Osteocyte (in vitro differentiated cells): Measurements from ENCODE around the gene ZSCAN10. TPM values are rescaled to one million over a fixed set of nuclear protein-coding genes. Genes with fewer than 3 reads are reported as not detected.
"Not testable (repeated sequence)": the region's sequence is repeated elsewhere in the genome, so short reads cannot be mapped to it uniquely, and the experiment has no call there.

Experiments used
- DNase-seq: peaks from one replicate; pipeline ENCODE4 v3.0.0; 2021; ENCODE audit warnings: mixed read lengths; ENCODE audit not compliant: unreplicated experiment; ENCODE audit errors: extremely low spot score
- H3K27ac Mint-ChIP-seq: one replicate; pipeline ENCODE4 v1.8.0; 2021; ENCODE audit warnings: mild to moderate bottlenecking, mixed read lengths; ENCODE audit not compliant: unreplicated experiment
- H3K27me3 Mint-ChIP-seq: one replicate; pipeline ENCODE4 v1.8.0; 2021; ENCODE audit warnings: mixed read lengths; ENCODE audit not compliant: unreplicated experiment
- H3K36me3 Mint-ChIP-seq: one replicate; pipeline ENCODE4 v1.8.0; 2021; ENCODE audit warnings: mixed read lengths; ENCODE audit not compliant: unreplicated experiment
- H3K4me1 Mint-ChIP-seq: one replicate; pipeline ENCODE4 v1.8.0; 2021; ENCODE audit warnings: mixed read lengths; ENCODE audit not compliant: unreplicated experiment
- H3K4me3 Mint-ChIP-seq: one replicate; pipeline ENCODE4 v1.8.0; 2021; ENCODE audit warnings: mild to moderate bottlenecking, moderate library complexity, mixed read lengths; ENCODE audit not compliant: unreplicated experiment
- H3K9me3 Mint-ChIP-seq: one replicate; pipeline ENCODE4 v1.8.0; 2021; ENCODE audit warnings: mixed read lengths; ENCODE audit not compliant: unreplicated experiment
- total RNA-seq: library from RNA; stranded (reverse); gene quantifications from 2 replicates; pipeline ENCODE4 v1.2.1, GENCODE V29; 2021
- TF ChIP-seq, protein P1 (sequence below): fragments of 200-600 bp; sonication (generic); IDR thresholded peaks from 2 replicates; pipeline ENCODE4 v1.5.0; 2021; ENCODE audit warnings: antibody characterized with exemption, mild to moderate bottlenecking, moderate library complexity

ZSCAN10 gene
- total RNA-seq, 1 donor from 2014 or later = not detected

- DNase-seq = no peak
- Mint-ChIP-seq H3K27ac (no peak overlapping the region), H3K36me3 (peaks cover 2% of the 10 kb centered on the region), H3K27me3 (peaks cover 60% of the 10 kb centered on the region), H3K9me3 (no peaks in the 10 kb centered on the region), H3K4me3 (no peak overlapping the region), H3K4me1 (no peaks in the 10 kb centered on the region)
- TF ChIP-seq, protein P1, sequence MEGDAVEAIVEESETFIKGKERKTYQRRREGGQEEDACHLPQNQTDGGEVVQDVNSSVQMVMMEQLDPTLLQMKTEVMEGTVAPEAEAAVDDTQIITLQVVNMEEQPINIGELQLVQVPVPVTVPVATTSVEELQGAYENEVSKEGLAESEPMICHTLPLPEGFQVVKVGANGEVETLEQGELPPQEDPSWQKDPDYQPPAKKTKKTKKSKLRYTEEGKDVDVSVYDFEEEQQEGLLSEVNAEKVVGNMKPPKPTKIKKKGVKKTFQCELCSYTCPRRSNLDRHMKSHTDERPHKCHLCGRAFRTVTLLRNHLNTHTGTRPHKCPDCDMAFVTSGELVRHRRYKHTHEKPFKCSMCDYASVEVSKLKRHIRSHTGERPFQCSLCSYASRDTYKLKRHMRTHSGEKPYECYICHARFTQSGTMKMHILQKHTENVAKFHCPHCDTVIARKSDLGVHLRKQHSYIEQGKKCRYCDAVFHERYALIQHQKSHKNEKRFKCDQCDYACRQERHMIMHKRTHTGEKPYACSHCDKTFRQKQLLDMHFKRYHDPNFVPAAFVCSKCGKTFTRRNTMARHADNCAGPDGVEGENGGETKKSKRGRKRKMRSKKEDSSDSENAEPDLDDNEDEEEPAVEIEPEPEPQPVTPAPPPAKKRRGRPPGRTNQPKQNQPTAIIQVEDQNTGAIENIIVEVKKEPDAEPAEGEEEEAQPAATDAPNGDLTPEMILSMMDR = no peak
These were observed 24.1 kb downstream of the ZSCAN10 start for GRCh38 chr16:3074860-3075522.

DNA sequence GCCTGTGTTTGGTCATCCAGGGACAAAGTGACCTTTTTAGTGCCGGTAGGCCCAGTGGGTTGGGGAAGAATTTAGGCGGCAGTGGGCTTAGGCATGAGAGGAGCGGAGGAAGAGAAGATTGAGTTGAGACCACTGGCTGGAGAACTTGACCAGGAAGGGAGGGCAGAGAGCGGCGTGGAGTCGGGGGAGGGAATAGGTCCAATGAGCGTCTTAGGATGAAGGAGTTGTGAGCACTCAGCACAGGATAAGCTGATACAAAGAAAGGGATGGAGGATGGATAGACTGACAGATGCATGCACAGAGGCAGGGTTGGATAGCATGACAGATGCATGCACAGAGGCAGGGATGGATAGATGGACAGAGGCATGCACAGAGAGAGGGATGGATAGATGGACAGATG is 25.6 kb downstream of the ZSCAN10 start:
- peaks cover 2% of the 10 kb centered on the region for H3K36me3 Mint-ChIP-seq
- H3K9me3 Mint-ChIP-seq = no peaks in the 10 kb centered on the region
- H3K4me3 Mint-ChIP-seq = no peak overlapping the region
- DNase-seq = no peak
- H3K27me3 Mint-ChIP-seq = peaks cover 47% of the 10 kb centered on the region
- H3K27ac Mint-ChIP-seq = no peak overlapping the region
- TF ChIP-seq, protein P1 = no peak
- no peaks in the 10 kb centered on the region for H3K4me1 Mint-ChIP-seq

DNA sequence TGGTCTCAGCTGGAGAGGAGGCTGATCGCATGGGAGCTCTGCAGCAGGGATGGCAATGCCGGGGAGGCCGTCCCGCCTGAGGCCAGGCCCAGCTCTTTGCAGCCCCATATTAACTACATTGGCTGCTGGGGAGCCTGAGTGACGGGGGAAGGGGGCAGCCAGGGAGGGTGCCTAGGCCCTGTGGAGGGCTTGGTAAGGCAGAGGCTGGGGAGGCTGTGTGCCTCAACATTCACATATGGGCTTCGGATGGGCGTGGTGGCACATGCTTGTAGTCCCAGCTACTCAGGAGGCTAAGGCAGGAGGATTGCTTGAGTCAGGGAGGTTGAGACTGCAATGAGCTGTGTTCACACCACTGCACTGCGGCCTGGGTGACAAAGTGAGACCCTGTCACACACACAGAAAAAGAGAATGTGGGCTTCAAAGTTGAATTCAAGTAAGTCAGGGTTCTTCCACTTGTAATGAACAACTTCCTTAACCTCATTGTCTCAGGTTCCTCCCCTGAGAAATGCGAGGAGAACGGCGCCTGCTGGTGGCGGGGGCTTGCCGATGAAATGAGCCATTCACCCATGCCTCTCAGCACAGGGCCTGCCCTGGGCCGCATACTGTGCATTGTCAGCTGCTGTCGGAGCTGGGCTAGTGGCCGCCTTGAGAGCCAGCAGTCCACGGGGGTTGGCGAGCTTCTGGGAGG is 26.4 kb downstream of the ZSCAN10 start:
- not testable (repeated sequence) for H3K9me3 Mint-ChIP-seq, H3K4me3 Mint-ChIP-seq, H3K27ac Mint-ChIP-seq, DNase-seq, H3K36me3 Mint-ChIP-seq, H3K4me1 Mint-ChIP-seq
- H3K27me3 Mint-ChIP-seq = peaks cover 41% of the 10 kb centered on the region

- H3K4me3 Mint-ChIP-seq, H3K4me1 Mint-ChIP-seq, DNase-seq, H3K27ac Mint-ChIP-seq, H3K9me3 Mint-ChIP-seq, H3K36me3 Mint-ChIP-seq: not testable (repeated sequence)
- H3K27me3 Mint-ChIP-seq = peaks cover 37% of the 10 kb centered on the region
These were observed 26.9 kb downstream of the ZSCAN10 start for GRCh38 chr16:3072148-3072547.

DNA sequence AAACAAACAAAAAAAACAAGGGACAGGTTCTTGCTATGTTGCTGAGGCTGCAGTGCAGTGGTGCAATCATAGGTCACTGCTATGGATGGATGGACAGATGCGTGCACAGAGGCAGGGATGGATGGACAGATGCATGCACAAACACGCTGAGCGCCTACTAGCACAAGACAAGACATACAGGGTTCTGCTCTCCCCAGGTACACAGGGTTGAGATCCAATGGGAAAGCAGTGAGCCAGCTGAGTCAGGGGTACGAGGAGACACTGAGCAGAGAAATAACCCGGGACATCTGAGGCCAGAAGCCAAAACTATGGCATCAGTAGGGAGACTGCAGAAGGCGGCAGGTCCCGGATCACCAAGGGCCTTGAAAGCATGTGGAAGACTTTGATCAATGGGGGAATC is 27.4 kb downstream of the ZSCAN10 start:
- Mint-ChIP-seq H3K4me1 (no peaks in the 10 kb centered on the region), H3K27me3 (peaks cover 33% of the 10 kb centered on the region), H3K9me3 (no peaks in the 10 kb centered on the region), H3K4me3 (no peak overlapping the region), H3K27ac (no peak overlapping the region), H3K36me3 (peaks cover 2% of the 10 kb centered on the region)
- TF ChIP-seq, protein P1 = no peak
- no peak for DNase-seq

- TF ChIP-seq, protein P1 = no peak
- Mint-ChIP-seq H3K4me3 (no peak overlapping the region), H3K27ac (no peak overlapping the region), H3K9me3 (no peaks in the 10 kb centered on the region), H3K27me3 (peaks cover 26% of the 10 kb centered on the region), H3K36me3 (peaks cover 2% of the 10 kb centered on the region), H3K4me1 (peaks cover 1% of the 10 kb centered on the region)
- DNase-seq = no peak
These were observed 28.4 kb downstream of the ZSCAN10 start for GRCh38 chr16:3070608-3071111.

- H3K36me3 Mint-ChIP-seq, DNase-seq, H3K9me3 Mint-ChIP-seq, H3K4me1 Mint-ChIP-seq, H3K4me3 Mint-ChIP-seq, H3K27ac Mint-ChIP-seq: not testable (repeated sequence)
- H3K27me3 Mint-ChIP-seq = peaks cover 14% of the 10 kb centered on the region
These were observed 29.9 kb downstream of the ZSCAN10 start for GRCh38 chr16:3069146-3069545.
